Measurements from ENCODE around the gene CNTN4. TPM values are rescaled to one million over a fixed set of nuclear protein-coding genes. Genes with fewer than 3 reads are reported as not detected.

CNTN4 gene
- total RNA-seq, 4 donors from 2014 or later: 2.6 to 91.2 (median 13.2) TPM

DNA sequence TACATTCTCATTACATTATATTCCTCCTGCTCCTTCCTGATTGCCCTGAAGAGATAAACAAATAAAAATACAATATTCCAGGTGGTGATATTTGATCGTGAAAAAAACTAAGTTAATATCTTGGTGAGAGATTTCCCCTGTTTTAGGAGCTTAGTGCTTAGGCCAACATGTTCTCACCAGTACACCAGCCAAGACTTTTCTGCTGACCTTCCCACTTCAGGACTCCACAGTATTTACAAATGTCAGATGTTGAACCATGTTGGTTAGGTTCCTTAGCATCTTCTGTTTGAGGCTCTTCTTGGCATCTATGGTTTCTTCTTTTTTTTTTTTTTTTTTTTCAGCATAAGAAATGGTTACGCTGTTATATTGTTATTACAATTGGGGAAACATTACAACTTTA lies 764.5 kb downstream of the CNTN4 start:
- no peak for DNase-seq
- Histone ChIP-seq H3K4me3 (no peak overlapping the region), H3K27ac (no peak overlapping the region), H3K4me1 (no peaks in the 10 kb centered on the region), H3K36me3 (no peaks in the 10 kb centered on the region), H3K9me3 (no peaks in the 10 kb centered on the region), H3K27me3 (no peaks in the 10 kb centered on the region)
- intact Hi-C loops (cut with DNase I; ENCODE audit: low total_unique reads): no loop called here
- TF ChIP-seq POLR2A (IDR thresholded peaks at IDR 0.05): no peak
- TF ChIP-seq, protein P1, sequence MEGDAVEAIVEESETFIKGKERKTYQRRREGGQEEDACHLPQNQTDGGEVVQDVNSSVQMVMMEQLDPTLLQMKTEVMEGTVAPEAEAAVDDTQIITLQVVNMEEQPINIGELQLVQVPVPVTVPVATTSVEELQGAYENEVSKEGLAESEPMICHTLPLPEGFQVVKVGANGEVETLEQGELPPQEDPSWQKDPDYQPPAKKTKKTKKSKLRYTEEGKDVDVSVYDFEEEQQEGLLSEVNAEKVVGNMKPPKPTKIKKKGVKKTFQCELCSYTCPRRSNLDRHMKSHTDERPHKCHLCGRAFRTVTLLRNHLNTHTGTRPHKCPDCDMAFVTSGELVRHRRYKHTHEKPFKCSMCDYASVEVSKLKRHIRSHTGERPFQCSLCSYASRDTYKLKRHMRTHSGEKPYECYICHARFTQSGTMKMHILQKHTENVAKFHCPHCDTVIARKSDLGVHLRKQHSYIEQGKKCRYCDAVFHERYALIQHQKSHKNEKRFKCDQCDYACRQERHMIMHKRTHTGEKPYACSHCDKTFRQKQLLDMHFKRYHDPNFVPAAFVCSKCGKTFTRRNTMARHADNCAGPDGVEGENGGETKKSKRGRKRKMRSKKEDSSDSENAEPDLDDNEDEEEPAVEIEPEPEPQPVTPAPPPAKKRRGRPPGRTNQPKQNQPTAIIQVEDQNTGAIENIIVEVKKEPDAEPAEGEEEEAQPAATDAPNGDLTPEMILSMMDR (IDR thresholded peaks at IDR 0.05): no peak

DNA sequence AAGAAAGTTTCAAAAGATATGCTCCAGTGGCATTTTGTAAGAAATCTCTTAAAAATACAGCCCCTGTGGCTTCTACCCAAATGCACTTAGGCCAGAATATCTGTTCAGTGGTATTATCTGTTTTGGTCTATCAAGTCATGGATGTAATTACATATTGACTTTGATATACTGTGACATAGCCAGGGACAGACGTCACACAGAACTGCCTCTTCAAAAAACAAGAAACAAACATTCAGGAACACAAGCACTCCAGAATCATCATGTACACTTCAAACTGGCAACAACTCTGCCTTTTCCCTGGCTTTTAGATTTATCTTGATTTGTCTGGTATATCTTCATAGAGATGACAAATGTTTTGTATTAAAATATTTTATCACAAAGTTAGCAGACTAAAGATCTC lies 771.2 kb downstream of the CNTN4 start:
- Histone ChIP-seq H3K27ac (no peak overlapping the region), H3K4me3 (no peak overlapping the region), H3K27me3 (no peaks in the 10 kb centered on the region), H3K9me3 (no peaks in the 10 kb centered on the region), H3K4me1 (no peaks in the 10 kb centered on the region), H3K36me3 (no peaks in the 10 kb centered on the region)
- no peak for TF ChIP-seq POLR2A (IDR thresholded peaks at IDR 0.05)
- TF ChIP-seq, protein P1 (IDR thresholded peaks at IDR 0.05): no peak
- intact Hi-C loops (cut with DNase I; ENCODE audit: low total_unique reads): no loop called here
- DNase-seq: no peak

DNA sequence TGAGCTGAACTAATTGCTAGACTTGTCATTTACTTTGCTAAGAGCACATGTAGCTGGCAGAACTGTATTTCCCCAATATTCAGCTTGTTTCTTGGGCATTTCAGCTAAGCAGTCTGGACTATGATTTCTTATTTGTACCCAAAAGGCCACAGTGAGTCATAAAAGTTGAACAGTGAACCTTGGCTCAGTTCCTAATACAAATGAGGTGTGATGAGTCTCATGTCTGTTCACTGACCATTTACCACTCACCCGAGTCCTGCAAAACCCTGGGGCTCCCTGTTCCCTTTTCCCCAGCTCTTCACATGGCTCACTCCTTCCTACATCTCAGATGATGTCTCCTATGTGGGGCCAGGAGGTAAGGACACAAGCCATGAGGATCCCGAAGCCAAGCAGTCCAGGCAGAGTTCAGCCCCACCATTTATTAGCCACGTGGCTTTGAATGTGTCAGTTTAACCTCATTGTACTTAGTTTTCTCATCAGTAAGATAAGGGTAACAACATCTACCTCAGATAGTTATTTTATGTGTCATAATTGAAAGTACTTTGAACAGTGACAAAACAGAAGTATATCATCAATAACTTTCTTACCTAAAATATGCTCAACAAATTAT lies 772.2 kb downstream of the CNTN4 start:
- Histone ChIP-seq H3K4me1 (no peaks in the 10 kb centered on the region), H3K27ac (no peak overlapping the region), H3K36me3 (no peaks in the 10 kb centered on the region), H3K27me3 (no peaks in the 10 kb centered on the region), H3K9me3 (no peaks in the 10 kb centered on the region), H3K4me3 (no peak overlapping the region)
- TF ChIP-seq, protein P1 (IDR thresholded peaks at IDR 0.05): no peak
- no peak for TF ChIP-seq POLR2A (IDR thresholded peaks at IDR 0.05)
- intact Hi-C loops (cut with DNase I; ENCODE audit: low total_unique reads): no loop called here
- no peak for DNase-seq

DNA sequence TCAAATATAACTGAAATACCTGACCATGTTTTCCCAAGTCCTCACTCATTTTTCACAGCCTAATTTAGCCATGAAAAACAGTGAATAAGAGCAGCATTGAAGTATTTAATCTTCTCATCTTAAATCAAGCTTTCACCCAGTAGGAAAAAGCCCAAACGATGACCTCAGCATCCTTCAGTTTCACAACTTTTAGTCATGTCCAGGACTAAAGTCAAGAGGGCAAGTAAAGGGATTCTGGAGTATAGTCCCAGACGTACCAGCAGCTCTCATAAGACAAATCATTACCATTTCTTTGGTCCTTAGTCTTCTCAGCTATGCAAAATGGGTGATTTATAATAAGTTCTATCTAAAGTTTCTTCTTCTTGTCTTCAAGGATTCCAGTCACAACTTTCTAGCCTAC lies 774.2 kb downstream of the CNTN4 start:
- no peak for DNase-seq
- Histone ChIP-seq H3K4me3 (no peak overlapping the region), H3K27me3 (no peaks in the 10 kb centered on the region), H3K9me3 (no peaks in the 10 kb centered on the region), H3K4me1 (no peaks in the 10 kb centered on the region), H3K27ac (no peak overlapping the region), H3K36me3 (no peaks in the 10 kb centered on the region)
- intact Hi-C loops (cut with DNase I; ENCODE audit: low total_unique reads): no loop called here
- TF ChIP-seq POLR2A (IDR thresholded peaks at IDR 0.05): no peak
- TF ChIP-seq, protein P1 (IDR thresholded peaks at IDR 0.05): no peak

DNA sequence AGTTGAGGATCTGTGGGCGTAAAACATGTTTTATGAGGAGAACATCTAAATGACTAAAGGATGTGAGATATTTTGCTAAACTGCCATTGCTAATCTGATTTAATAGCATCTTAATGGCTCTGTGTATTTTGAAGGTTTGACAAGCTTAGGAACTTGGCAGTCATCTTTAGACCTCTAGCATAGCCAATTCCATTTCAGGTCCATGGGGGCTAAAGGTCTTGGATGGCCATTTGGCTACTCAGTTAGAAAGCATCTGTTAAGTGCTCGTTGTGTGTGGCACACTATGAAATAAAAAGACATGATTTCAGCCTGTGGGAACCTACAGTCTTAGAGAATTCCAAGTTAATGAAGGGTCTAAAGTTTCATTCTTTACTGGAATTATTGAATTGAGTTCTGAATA lies 775.3 kb downstream of the CNTN4 start:
- Histone ChIP-seq H3K4me1 (no peaks in the 10 kb centered on the region), H3K36me3 (no peaks in the 10 kb centered on the region), H3K4me3 (no peak overlapping the region), H3K9me3 (no peaks in the 10 kb centered on the region), H3K27ac (no peak overlapping the region), H3K27me3 (no peaks in the 10 kb centered on the region)
- intact Hi-C loops (cut with DNase I; ENCODE audit: low total_unique reads): no loop called here
- DNase-seq: no peak
- no peak for TF ChIP-seq POLR2A (IDR thresholded peaks at IDR 0.05)
- TF ChIP-seq, protein P1 (IDR thresholded peaks at IDR 0.05): no peak
